DND-41 (cell line): ENCODE measurements around the gene VSX2.

Source experiments
- CTCF ChIP-seq: IDR thresholded peaks from 2 replicates; pipeline ENCODE4 v1.5.1; 2012; ENCODE audit warnings: borderline replicate concordance, low read length, moderate library complexity, mild to moderate bottlenecking; ENCODE audit not compliant: poor library complexity, severe bottlenecking; ENCODE audit errors: extremely low read depth
- EZH2 ChIP-seq: IDR thresholded peaks from 3 replicates; pipeline ENCODE4 v1.6.1; 2012; ENCODE audit warnings: borderline replicate concordance, low read depth, mild to moderate bottlenecking, moderate library complexity, low read length, inconsistent platforms; ENCODE audit not compliant: severe bottlenecking

GRCh38 chr14:74258764-74259035 lies 19.5 kb downstream of the VSX2 start:
- TF ChIP-seq EZH2 (no peak), CTCF (no peak)
